Stimulated activated CD8-positive, alpha-beta memory T cell treated with anti-CD3 and anti-CD28 coated beads, Interleukin-4, amount 100 ng/mL, for 4 hours (primary cell): ENCODE results near the gene CCDC63.
A peak's percentile ranks its signal among the peaks of the same experiment; 100 is the strongest.

Experiments
- DNase-seq, 2 donors: peaks; one replicate each; pipeline ENCODE4 v3.0.0-alpha.2; 2020; ENCODE audit warnings: low read depth in 2 of 2, low spot score in 1 of 2

CCDC63 gene

DNA sequence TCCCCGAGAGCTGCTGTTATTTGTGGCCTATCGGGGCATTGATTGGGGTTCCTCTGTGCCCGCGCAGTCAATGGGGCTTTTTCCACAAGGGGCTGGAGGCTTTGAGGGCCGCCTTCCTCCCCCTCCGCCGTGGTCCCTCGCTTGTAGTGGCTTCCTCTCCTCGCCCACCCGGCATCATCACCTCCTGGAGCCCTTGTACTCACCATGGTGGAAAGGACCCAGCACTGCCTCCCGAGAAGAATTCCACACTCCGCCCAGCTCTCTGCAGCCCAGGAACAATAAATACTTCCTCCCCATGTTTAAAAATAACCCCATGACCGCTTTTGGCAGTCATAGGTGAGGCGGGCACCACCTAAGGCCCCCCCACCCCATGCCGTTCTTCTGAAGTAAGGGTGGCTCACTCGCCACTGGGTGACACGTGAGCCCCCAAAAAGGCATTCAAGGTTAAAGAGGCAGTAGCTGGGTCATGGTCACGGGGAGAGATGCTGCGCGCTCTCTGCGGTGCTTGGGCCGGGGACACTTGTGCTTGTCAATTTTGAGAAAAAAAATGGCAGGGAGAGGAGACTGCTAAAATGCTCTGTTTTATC is 73.6 kb downstream of the CCDC63 start, which contains the start of gene MYL2:
TSS of gene MYL2 (minus strand) at position 256 of the 587 bp plus-strand sequence. CDS start at position 206, 50 bp downstream.
- no peak for DNase-seq

DNA sequence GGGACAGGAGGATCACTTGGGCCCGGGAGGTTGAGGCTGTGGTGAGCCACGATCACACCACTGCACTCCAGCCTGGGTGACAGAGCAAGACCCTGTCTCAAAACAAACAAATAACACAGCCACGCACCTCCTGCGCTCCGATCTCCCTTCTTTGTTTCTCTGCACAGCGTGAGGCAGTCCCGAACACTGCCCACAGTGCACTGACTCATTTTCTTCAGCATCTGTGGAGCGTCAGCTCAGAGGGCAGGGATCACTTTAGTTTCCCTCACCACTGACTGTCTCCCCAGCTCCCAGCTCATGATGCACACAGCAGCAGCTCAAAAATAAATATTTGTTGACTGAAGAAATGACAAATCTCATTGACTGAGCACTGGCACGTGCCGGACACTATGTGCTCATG is 74.5 kb downstream of the CCDC63 start:
- no peak for DNase-seq

DNA sequence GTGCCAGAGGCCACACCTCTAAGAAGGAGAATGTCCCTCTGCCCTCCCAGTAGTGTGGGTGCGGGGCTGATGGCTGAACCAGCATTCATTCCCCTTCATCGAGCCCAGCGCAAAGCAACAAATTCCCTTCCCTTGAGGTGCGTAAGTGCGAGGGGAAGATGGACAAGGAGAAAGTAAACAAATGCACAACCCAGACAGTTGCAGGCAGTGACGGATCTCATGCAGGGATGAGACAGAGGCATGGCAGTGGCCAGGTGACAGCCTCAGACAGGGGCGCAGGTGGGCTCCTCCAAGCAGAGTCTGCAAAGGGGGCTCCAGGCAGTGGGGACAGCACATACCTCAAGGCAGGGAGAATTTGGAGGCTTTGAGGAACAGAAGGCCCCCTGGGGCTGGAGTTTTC is 75.9 kb downstream of the CCDC63 start:
- DNase-seq: no peak

DNA sequence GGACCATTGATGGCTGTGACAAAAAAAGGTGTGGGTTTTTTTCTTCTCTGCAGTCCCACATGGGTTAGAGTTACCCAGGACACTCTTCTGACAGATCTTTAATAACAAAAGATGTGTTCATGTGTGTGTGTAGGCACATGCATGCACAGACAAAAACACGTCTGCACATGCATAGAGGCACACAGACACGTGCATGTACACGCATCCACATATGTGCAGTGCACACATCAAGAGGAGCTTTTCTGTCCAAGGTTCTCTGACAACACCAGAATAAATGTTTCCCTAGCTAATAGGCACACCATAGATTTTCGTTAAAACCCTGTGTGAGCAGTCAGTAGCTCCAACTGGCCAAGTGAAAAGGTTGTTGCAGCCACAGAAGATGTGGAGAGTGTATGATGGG is 76.4 kb downstream of the CCDC63 start:
- DNase-seq: no peak

GRCh38 chr12:110923692-110924334 is 77.0 kb downstream of the CCDC63 start:
- DNase-seq: no peak

- no peak for DNase-seq
Observed at GRCh38 chr12:110927546-110927945, 80.8 kb downstream of the CCDC63 start.

DNA sequence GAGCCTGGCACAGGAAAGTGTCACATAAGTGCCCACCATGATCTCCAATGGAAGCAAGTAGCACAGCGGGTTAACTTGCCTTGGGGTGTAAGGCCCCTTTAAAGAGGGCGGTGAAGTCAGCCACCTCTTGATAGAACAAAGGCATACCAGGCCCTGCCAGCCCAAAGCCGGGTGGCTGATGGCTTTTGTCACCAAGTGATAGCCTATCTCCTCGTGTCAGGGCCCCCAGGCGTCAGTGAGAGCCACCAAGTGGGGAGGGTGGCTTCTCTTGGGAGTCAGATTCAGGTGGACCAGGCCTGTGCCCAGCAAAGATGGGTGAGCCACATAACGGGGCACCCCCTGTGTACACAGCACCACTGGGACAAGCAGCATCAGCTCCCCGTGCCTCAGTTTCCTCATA is 81.9 kb downstream of the CCDC63 start:
- DNase-seq: no peak

- DNase-seq: no peak
Observed at GRCh38 chr12:110929818-110930217, 83.0 kb downstream of the CCDC63 start.

DNA sequence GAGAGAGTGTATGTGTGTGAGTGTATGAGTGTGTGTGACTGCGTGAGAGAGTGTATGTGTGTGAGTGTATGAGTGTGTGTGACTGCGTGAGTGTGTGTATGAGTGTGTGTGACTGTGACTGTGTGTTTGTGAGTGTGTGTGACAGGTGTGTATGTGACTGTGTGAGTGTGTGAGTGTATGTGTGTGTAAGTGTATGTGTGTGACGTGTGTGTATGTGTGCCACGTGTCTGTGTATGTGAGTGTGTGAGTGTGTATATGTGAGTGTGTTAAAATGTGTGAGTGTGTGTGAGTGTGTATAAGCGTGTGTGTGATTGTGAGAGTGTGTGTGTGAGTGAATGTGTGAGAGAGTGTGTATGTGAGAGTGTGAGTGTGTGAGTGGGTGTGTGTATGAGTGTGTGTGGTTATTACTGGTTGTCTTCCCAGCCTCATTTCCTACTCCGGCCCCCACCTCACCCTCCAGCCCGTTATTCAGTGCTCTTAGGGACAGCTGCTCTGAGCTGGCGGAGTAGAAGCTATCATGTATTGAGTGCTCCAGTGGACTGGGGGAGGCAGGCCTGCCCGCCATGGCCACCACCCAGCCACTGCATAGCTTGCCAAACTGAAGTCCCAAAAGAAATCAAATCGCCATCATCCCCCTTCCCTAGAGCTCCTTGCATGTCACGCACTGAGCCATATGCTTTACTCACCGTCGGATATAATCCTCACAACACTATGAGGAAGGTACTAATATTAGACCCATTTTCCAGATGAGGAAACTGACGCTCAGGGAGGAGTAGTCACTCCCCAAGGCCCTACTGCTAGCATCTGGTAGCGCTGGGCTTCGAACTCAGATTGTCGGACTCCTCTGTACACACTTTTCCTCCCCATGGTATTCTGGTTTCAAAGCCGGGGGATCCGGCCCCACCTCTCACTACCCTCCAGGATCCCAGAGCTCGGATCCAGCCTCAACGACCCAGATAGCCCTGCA is 83.8 kb downstream of the CCDC63 start:
- no peak for DNase-seq

- DNase-seq: no peak
Observed at GRCh38 chr12:110931315-110931728, 84.5 kb downstream of the CCDC63 start.

DNA sequence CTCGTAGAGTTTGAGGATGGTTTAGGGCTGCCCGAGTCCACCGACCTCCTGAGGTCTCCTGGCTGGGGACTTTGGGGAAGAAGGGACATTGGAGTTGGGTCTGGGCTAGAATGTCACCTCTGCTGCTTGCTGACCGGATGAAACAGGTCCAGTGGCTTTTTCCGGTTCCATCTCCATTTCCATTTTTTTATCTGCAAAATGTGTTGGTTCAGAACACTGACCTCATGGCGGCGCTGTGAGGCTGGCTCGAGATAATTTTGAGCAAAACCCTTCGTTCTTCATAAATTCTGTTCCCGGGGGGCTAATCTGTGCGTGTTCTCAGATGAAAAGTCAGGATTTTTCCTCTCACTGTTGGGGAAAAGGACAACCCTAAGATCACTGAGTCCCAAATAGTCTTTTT is 85.3 kb downstream of the CCDC63 start:
- no peak for DNase-seq

DNA sequence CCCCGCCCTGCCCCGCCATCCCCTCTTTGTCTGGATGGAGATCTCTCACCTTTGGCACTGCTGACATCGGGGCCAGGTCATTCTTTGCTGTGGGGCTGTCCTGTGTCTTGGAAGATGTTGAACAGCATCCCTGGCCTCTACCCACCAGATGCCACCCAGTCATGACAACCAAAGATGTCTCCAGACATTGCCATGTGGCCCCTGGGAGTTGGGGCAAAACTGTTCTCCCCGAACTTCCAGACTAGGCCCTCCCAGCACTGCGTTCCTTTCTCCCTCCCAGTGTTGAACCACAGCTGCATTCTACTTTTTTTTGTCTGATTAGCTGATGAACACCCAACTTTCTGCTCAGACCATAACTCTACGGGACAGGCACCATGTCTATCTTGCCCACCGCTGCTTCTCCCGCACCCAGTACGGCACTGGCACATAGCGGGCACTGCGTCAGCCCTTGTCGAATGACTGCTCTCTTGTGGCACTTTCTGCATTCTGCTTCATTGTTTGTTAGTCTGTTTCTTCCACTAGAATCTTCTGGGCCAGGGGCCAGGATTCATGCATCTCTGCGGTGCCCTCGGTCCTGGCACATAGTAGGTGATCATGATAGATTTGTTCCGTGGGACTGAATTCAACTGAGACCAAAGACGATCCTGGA is 86.7 kb downstream of the CCDC63 start:
- DNase-seq: no peak

GRCh38 chr12:110934093-110934852 is 87.5 kb downstream of the CCDC63 start:
- no peak for DNase-seq

- DNase-seq: no peak
Observed at GRCh38 chr12:110935588-110935987, 88.8 kb downstream of the CCDC63 start.

DNA sequence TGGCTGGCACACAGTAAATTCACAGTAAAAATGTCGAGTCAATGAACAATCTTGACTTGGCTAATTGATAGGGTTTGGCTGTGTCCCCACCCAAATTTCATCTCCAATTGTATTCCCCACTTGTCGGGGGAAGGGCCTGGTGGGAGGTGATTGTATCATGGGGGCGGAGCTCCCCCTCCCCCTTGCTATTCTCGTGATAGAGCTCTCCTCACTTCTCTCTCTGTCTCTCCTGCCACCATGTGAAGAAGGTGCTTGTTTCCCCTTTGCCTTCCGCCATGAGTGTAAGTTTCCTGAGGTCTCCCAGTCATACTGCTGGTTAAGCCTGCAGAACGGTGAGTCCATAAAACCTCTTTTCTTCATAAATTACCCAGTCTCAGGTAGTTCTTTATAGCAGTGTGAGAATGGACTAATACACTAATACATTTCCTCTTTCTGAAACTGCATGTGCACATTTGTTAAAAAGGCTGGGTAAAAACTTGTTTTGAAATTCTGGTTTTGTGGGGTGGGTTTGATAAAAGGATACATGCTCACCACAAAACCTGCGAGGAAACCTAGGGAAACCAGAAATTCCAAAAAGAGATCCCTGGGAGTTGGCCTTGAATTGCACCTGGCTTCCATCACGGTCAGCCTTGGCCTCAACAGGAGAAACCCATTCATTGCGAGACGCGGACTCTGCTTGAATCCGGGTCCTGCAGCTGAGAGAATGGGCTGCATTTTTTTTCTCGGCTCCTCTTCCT is 89.7 kb downstream of the CCDC63 start:
- no peak for DNase-seq

GRCh38 chr12:110937104-110937641 is 90.4 kb downstream of the CCDC63 start:
- peak in 1 of 2 donors; percentile 23 for DNase-seq

- DNase-seq: no peak
Observed at GRCh38 chr12:110940296-110940695, 93.5 kb downstream of the CCDC63 start.

GRCh38 chr12:110940933-110941332 is 94.1 kb downstream of the CCDC63 start:
- DNase-seq: no peak

DNA sequence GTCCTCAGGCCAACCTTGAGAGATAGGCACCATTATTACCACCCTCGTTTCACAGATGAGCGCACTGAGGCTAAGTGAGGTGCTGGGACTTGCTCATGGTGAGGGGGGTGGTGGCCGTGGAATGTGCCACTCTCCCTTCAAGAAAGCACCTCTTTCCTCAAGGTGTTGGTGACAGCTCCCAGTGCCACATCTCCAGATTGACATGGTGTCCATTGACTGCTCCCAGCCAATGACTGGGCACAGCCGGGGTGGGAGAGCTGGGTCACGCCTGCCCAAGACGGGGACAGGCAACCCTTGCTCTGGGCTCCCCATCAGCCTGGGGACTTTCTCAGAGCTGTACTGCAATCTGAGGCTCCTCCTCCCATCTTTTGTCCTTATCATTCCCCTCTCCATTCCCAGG is 94.6 kb downstream of the CCDC63 start:
- DNase-seq: no peak

- no peak for DNase-seq
Observed at GRCh38 chr12:110943373-110943772, 96.6 kb downstream of the CCDC63 start.
